Measurements from ENCODE around the gene CD93. TPM values are rescaled to one million over a fixed set of nuclear protein-coding genes. Genes with fewer than 3 reads are reported as not detected.

CD93 gene
- total and polyA plus RNA-seq, 7 donors, result 7.7 to 35.7 (median 17.6) TPM

DNA sequence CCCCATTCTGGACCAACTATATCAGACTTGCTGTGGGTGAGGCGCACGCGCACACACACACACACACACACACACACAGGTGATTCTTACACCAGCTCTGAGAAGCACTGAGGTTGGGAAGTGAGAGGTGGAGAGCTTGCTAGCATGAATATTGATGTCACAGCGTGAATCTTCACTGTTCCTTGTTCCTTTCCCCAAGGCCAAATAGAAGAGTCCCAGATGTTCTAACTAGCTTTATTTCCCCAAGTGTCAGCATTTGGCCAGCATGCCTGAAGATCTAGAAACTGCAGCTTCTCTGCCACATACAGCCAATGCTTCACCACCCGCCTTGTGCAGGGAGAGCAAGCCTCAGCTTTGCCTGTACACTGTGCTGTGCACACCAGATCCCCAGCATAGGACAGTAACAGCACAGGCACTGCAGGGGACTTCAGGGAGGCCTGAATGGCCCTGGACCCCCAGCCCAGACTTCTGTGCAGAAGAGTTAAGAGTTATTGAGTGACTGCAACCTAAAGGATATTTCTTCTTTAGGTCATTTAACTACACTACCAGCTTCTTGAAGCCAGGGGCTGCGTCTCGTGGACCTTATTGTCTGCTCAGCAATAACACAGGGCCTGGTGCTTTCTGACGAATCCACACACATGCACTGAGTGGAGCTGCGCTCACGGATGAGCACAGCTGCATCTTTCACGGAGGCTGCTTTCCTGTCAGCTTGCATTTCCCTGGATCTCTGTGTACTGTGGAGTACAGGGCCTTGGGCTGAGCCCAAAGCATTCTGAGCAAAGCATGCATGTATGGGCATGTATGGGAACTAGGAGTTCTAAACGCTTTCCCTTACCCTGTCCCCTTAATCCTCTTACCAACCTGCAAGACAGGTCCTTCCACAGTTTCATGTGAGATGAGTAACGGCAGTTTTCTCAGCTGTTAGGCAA, 13.9 kb upstream of the CD93 start:
- ATAC-seq (no peak), DNase-seq (no peak)
- intact Hi-C loops (cut with DNase I), result no loop called here
- peaks cover 3% of the 10 kb centered on the region for H3K4me1 ChIP-seq
- WGBS, 3 donors, result 72 to 76% (median 75%) methylated on average over 13 of the region's 13 CpGs
- H3K27me3 ChIP-seq (ENCODE audit: insufficient read depth in 3 of 3, low read length in 2 of 3), result no peaks in the 10 kb centered on the region
- H3K27ac ChIP-seq, result no peak overlapping the region
- TF ChIP-seq, protein P1, sequence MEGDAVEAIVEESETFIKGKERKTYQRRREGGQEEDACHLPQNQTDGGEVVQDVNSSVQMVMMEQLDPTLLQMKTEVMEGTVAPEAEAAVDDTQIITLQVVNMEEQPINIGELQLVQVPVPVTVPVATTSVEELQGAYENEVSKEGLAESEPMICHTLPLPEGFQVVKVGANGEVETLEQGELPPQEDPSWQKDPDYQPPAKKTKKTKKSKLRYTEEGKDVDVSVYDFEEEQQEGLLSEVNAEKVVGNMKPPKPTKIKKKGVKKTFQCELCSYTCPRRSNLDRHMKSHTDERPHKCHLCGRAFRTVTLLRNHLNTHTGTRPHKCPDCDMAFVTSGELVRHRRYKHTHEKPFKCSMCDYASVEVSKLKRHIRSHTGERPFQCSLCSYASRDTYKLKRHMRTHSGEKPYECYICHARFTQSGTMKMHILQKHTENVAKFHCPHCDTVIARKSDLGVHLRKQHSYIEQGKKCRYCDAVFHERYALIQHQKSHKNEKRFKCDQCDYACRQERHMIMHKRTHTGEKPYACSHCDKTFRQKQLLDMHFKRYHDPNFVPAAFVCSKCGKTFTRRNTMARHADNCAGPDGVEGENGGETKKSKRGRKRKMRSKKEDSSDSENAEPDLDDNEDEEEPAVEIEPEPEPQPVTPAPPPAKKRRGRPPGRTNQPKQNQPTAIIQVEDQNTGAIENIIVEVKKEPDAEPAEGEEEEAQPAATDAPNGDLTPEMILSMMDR (IDR thresholded peaks at IDR 0.05), result no peak
- no peak overlapping the region for H3K4me3 ChIP-seq
- H3K36me3 ChIP-seq (ENCODE audit: insufficient read depth in 1 of 2, low read depth in 1 of 2), result no peaks in the 10 kb centered on the region
- no peaks in the 10 kb centered on the region for H3K9me3 ChIP-seq

DNA sequence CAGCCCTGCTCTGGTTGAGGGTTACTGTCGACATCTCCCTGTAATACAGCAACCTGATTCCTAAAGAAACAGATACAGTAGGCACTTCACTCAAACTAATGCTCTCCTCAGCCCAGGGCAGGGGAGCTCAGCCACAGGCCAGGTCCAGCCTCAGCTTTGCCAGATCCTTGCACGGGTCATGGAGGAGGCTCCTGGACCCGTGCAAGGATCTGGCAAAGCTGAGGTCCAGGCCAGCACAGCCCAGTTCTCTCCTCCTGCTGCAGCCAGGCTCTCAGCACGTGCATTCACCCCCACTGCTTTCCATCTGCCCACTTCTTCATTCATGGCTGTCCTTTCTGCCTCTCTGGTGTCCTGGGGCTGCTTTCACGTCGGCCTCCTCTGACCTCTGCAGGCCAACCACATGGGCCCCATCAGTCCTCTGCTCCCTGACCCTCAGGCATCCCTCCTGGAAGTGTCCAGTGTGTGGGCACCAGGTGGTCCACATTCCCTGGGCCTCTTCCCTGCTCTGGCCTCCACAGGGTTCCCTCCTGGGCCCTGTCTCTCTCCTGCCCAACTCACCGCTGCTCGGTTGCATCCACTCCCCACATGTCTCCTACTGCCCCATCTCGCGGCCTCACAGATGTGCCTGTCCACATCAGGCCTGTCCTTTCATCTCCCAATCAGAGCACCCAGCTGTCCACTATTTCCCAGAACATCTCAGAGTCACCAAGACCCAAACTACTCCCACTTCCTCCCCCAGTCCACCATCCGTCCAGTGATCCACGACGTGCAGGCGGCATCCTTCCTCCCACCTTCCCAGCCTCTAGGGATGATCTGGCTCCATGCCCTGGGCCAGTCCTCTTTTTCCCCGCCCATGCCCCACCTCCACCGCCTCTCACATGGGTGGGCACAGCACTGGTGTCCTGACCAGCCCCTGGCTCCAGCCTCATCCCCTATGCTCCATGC, 11.8 kb upstream of the CD93 start:
- DNase-seq, result no peak
- Histone ChIP-seq H3K27ac (no peak overlapping the region), H3K27me3 (ENCODE audit: insufficient read depth in 3 of 3, low read length in 2 of 3) (no peaks in the 10 kb centered on the region), H3K9me3 (no peaks in the 10 kb centered on the region), H3K36me3 (ENCODE audit: insufficient read depth in 1 of 2, low read depth in 1 of 2) (no peaks in the 10 kb centered on the region), H3K4me3 (no peak overlapping the region), H3K4me1 (peaks cover 14% of the 10 kb centered on the region)
- 78 to 84% (median 83%) methylated on average over 16 of the region's 16 CpGs for WGBS, 3 donors
- intact Hi-C loops (cut with DNase I), result no loop called here
- TF ChIP-seq, protein P1 (IDR thresholded peaks at IDR 0.05), result no peak
- ATAC-seq, result no peak

DNA sequence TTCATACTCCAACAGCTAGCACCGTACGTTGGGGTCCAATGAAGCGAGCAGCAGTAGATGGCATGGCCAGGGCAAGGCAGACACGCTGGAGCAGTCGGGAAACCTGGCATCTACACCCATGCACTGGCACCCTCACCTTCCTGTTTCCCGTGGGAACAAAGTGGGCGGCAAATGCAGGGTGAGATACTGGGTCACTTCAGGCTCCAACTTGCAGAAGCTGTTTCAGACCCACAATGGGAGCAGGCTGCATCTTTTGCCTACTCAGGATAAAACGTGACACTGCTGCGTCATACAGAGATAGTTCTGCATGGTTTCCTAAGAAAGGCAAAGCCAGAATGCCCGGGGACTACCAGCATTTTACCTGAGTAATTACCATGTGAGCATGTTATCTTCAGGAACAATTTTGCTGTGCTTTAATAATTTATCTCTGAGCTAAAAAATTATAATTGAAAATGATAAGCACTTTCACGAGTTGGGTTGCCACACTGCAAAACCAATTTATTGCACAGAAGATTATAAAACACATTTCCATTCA, 10.9 kb upstream of the CD93 start:
- Histone ChIP-seq H3K9me3 (no peaks in the 10 kb centered on the region), H3K27ac (no peak overlapping the region), H3K36me3 (ENCODE audit: insufficient read depth in 1 of 2, low read depth in 1 of 2) (no peaks in the 10 kb centered on the region), H3K27me3 (ENCODE audit: insufficient read depth in 3 of 3, low read length in 2 of 3) (no peaks in the 10 kb centered on the region), H3K4me1 (peaks cover 17% of the 10 kb centered on the region), H3K4me3 (no peak overlapping the region)
- TF ChIP-seq, protein P1 (IDR thresholded peaks at IDR 0.05), result no peak
- ATAC-seq (no peak), DNase-seq (no peak)
- intact Hi-C loops (cut with DNase I), result no loop called here
- WGBS, 3 donors, result 76 to 88% (median 85%) methylated on average over 11 of the region's 11 CpGs

DNA sequence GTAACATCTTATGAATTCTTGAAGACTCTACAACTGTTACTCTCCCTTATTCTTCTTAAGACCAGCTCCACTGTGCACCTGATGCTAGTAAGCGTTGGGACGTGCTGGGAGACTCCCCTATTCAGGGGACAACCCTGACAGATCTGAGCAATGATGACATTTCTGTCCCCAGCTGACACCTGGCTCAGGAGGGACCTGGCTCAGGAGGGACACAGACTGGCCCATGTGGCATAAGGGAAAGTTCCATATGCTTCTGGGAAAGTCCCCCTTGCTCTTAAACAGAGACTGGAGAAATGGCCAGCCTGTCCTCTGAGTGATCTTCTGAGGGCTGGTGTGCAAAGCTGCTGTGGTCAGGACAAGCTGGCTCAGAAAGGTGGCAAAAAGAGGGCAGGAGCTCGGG, 10.0 kb upstream of the CD93 start:
- no peak for DNase-seq
- no peak for ATAC-seq
- no peak overlapping the region for H3K27ac ChIP-seq
- H3K4me3 ChIP-seq, result no peak overlapping the region
- H3K36me3 ChIP-seq (ENCODE audit: insufficient read depth in 1 of 2, low read depth in 1 of 2), result no peaks in the 10 kb centered on the region
- H3K9me3 ChIP-seq, result no peaks in the 10 kb centered on the region
- WGBS, 3 donors, result 96 to 100% (median 98%) methylated on average over 3 of the region's 3 CpGs
- TF ChIP-seq, protein P1 (IDR thresholded peaks at IDR 0.05), result no peak
- H3K4me1 ChIP-seq, result peaks cover 20% of the 10 kb centered on the region
- intact Hi-C loops (cut with DNase I), result no loop called here
- H3K27me3 ChIP-seq (ENCODE audit: insufficient read depth in 3 of 3, low read length in 2 of 3), result no peaks in the 10 kb centered on the region

Data from psoas muscle (tissue), 8 donors.